ENCODE data around the gene CAPZB.

The CAPZB gene

GRCh38 chr1:19294638-19295037, 190.7 kb downstream of the CAPZB start:
- Histone ChIP-seq H3K27me3 (replicated peaks) (no peaks in the 10 kb centered on the region), H3K36me3 (replicated peaks) (peaks cover 4% of the 10 kb centered on the region), H3K4me3 (ENCODE audit: low read depth, low read length) (no peak overlapping the region), H3K27ac (no peak overlapping the region)
- DNase-seq = no peak
- in situ Hi-C loops (cut with HindIII; ENCODE audit: low pct_ligation_motif_present, low sequenced_read_pairs) = no loop called here
- no peak for TF ChIP-seq CTCF (IDR thresholded peaks at IDR 0.05; ENCODE audit: low read depth, low read length, missing control alignments)

- DNase-seq = no peak
- in situ Hi-C loops (cut with HindIII; ENCODE audit: low pct_ligation_motif_present, low sequenced_read_pairs) = no loop called here
- Histone ChIP-seq H3K27ac (no peak overlapping the region), H3K4me3 (ENCODE audit: low read depth, low read length) (peak overlapping the region; percentile 46), H3K36me3 (replicated peaks) (no peaks in the 10 kb centered on the region), H3K27me3 (replicated peaks) (no peaks in the 10 kb centered on the region)
- no peak for TF ChIP-seq CTCF (IDR thresholded peaks at IDR 0.05; ENCODE audit: low read depth, low read length, missing control alignments)
Measured at GRCh38 chr1:19289244-19289643, 196.1 kb downstream of the CAPZB start.

Measured in brain microvascular endothelial cell (primary cell).